Measurements from ENCODE around the gene FARP1.

The FARP1 gene

GRCh38 chr13:98332222-98332621, 189.3 kb downstream of the FARP1 start:
- FAIRE-seq: no peak
- TF ChIP-seq, protein P1, sequence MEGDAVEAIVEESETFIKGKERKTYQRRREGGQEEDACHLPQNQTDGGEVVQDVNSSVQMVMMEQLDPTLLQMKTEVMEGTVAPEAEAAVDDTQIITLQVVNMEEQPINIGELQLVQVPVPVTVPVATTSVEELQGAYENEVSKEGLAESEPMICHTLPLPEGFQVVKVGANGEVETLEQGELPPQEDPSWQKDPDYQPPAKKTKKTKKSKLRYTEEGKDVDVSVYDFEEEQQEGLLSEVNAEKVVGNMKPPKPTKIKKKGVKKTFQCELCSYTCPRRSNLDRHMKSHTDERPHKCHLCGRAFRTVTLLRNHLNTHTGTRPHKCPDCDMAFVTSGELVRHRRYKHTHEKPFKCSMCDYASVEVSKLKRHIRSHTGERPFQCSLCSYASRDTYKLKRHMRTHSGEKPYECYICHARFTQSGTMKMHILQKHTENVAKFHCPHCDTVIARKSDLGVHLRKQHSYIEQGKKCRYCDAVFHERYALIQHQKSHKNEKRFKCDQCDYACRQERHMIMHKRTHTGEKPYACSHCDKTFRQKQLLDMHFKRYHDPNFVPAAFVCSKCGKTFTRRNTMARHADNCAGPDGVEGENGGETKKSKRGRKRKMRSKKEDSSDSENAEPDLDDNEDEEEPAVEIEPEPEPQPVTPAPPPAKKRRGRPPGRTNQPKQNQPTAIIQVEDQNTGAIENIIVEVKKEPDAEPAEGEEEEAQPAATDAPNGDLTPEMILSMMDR (IDR thresholded peaks at IDR 0.05; ENCODE audit: insufficient read depth, missing control alignments): no peak
- no peak for DNase-seq (ENCODE audit: insufficient read length, low spot score)

GRCh38 chr13:98332691-98333090, 189.8 kb downstream of the FARP1 start:
- DNase-seq (ENCODE audit: insufficient read length, low spot score): no peak
- no peak for FAIRE-seq
- TF ChIP-seq, protein P1 (IDR thresholded peaks at IDR 0.05; ENCODE audit: insufficient read depth, missing control alignments): no peak

- no peak for FAIRE-seq
- DNase-seq (ENCODE audit: insufficient read length, low spot score): no peak
- TF ChIP-seq, protein P1 (IDR thresholded peaks at IDR 0.05; ENCODE audit: insufficient read depth, missing control alignments): no peak
Measured at GRCh38 chr13:98333486-98333885, 190.6 kb downstream of the FARP1 start.

- DNase-seq (ENCODE audit: insufficient read length, low spot score): no peak
Measured at GRCh38 chr13:98334620-98335205, 191.8 kb downstream of the FARP1 start.

DNA sequence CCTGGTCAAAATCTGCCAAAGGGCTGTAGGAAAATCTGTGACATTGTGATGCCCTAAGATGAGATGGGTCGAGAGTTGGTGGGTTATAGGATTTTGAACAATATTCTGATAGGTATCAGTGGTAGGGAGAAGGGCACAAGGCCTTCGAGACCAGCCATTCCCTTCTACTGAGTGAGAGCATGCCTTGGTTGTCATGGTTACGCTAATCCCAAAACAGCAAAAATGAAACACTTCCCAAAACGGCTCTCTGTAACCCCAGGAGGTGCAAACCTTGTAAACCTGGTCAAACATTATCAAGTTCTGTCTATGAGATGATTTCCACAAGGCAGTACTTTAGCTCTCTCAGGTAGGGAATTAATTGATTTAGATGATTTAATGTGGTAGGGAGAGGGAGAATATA, 192.8 kb downstream of the FARP1 start:
- DNase-seq (ENCODE audit: insufficient read length, low spot score) (no peak), FAIRE-seq (no peak)
- TF ChIP-seq, protein P1 (IDR thresholded peaks at IDR 0.05; ENCODE audit: insufficient read depth, missing control alignments): no peak

More at GRCh38 chr13:98334620-98335205, 191.8 kb downstream of the FARP1 start:
- no peak for FAIRE-seq
- TF ChIP-seq, protein P1 (IDR thresholded peaks at IDR 0.05; ENCODE audit: insufficient read depth, missing control alignments): no peak

DNA sequence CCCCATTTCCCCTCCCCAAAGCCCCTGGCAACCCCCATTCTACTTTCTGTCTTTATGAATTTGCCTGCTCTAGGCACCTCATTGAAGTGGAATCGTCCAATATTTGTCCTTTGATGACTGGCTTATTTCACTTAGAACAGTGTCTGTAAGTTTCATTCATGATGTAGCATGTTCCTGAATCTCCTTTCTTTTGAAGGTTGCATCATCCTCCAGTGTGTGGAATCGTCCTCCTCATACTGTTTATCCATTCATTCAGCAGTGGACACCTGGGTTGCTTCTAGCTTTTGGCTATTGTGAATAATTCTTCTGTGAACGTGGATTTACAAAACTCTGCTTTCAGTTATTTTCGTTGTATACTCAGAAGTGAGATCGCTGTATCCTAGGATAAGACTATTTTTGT, 195.4 kb downstream of the FARP1 start:
- FAIRE-seq (no peak), DNase-seq (ENCODE audit: insufficient read length, low spot score) (no peak)
- TF ChIP-seq, protein P1 (IDR thresholded peaks at IDR 0.05; ENCODE audit: insufficient read depth, missing control alignments): no peak

- DNase-seq (ENCODE audit: insufficient read length, low spot score): no peak
- no peak for FAIRE-seq
- TF ChIP-seq, protein P1 (IDR thresholded peaks at IDR 0.05; ENCODE audit: insufficient read depth, missing control alignments): no peak
Measured at GRCh38 chr13:98339684-98340425, 197.0 kb downstream of the FARP1 start.
